Fibroblast of upper back skin (primary cell): ENCODE data around the gene TCTN2.

Experiments used
- DNase-seq: peaks from one replicate; pipeline ENCODE4 v3.0.0-alpha.2; 2013

The TCTN2 gene

GRCh38 chr12:123690191-123690840, 19.4 kb downstream of the TCTN2 start:
- DNase-seq, result no peak

GRCh38 chr12:123696207-123696606, 25.3 kb downstream of the TCTN2 start:
- DNase-seq, result no peak

- no peak for DNase-seq
Observed at GRCh38 chr12:123696646-123697045, 25.7 kb downstream of the TCTN2 start.

DNA sequence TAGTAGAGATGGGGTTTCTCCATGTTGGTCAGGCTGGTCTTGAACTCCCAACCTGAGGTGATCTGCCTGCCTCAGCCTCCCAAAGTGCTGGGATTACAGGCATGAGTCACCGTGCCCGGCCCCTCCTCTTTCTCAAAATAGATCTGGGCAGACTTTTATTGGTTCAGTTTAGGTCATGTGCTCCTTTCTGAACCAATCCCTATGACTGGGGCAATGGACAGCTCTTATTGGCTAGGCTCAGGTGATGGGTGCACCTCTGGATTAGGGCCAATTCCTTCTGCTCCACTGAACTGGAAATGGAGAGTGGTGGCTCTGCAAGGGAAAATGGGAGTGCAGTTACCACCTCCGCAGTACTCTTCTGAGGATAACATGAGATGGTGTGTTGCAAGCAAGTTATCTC, 35.0 kb downstream of the TCTN2 start:
- no peak for DNase-seq

DNA sequence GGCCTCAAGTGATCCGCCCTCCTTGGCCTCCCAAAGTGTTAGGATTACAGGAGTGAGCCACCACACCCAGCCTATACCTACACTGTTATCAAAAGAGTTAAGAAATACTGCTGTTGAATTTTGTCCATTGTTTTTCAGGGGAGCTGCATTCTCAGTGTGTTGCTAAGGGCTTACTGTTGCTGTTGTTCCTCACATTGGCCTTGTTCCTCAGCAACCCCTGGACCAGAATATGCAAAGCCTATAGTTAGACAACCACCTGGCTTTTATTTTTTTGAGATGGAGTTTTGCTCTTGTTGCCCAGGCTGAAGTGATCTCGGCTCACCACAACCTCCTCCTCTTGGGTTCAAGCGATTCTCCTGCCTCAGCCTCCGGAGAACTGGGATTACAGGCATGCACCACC, 36.6 kb downstream of the TCTN2 start:
- DNase-seq, result no peak

DNA sequence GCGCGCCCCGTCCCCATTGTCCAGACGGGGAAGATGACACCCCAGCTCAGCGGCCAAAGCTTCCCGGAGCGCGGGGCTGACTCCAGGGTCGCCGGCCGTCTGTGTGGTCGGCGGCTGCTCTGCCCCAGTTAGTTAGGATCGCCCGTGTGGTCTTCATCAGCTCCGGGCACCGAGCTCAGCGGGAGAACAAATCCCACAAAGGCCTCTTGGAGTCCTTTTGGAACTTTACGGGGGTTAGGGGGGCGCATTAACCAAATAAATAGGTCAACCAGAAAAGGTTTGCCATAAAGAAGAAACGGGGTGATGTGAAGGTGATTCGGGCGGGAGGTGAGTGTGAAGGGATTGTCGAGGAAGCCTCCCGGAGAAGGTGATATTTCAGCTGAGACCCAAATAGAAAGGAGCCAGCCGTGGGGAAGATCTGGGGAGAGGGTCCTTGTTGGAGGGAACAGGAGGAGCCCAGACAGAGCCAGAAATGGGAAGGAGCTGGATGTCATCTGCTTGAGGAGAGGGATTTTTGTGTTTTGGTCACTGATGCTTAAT, 41.9 kb downstream of the TCTN2 start:
- DNase-seq, result no peak

DNA sequence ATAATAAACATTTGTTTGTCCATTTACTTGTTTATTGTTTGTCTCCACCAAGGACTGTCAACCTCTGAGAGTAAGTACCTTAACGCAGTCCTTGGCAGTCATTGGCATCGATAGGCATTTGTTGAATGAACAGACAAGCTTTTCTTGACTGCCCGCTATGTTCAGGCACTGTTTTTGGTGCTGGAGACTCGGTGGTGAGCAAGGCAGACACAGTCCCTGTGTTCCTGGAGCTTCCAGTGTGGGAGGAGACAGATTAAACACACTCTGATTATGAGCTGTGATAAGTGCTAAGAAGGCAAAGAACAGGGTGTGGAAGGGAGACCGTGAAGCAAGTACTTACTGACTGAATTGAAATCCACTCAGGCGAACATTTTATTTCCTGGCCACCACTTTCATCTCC, 42.5 kb downstream of the TCTN2 start:
- no peak for DNase-seq

DNA sequence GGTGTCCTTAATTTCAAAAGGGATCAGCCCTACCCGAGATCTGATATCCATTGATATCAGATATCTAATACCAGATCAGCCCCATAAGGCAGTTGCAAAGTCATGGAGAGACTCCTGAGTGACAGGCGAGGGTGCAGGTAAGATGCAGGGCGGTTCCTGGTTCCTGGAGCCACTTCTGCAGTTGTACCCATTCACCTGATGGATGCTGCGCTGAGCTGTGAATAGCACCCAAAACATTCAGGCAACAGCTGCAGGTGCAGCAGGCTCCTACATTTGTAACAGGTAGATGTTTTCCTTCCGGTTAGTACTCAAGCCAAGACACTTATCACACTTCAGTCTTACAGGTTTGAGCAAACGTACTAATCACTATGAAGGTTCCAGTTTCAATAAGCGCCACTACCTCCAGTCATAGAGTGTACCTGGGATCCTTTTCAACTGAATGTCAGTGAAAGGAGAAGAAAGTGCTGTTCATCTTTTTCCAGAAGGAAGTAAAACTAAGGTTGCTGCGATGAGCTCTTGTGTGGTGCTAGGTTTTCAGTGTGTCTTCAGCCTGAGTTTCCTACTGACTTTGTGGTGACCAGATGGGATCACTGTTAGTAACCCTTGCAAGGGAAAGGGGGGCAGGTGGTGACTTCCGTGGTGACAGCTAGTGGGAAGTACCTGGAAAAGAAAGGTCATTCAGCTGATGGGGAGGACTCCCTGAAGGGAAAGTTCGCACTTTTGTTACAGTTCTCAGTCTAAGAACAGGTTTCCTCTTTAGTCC, 43.1 kb downstream of the TCTN2 start:
- no peak for DNase-seq

GRCh38 chr12:123715195-123715594, 44.3 kb downstream of the TCTN2 start:
- DNase-seq, result no peak

- DNase-seq, result no peak
Observed at GRCh38 chr12:123717350-123717749, 46.4 kb downstream of the TCTN2 start.

- no peak for DNase-seq
Observed at GRCh38 chr12:123720141-123720814, 49.4 kb downstream of the TCTN2 start.

GRCh38 chr12:123721245-123721644, 50.3 kb downstream of the TCTN2 start:
- no peak for DNase-seq

GRCh38 chr12:123723011-123723410, 52.1 kb downstream of the TCTN2 start:
- DNase-seq, result no peak

- no peak for DNase-seq
Observed at GRCh38 chr12:123723765-123724164, 52.9 kb downstream of the TCTN2 start.

DNA sequence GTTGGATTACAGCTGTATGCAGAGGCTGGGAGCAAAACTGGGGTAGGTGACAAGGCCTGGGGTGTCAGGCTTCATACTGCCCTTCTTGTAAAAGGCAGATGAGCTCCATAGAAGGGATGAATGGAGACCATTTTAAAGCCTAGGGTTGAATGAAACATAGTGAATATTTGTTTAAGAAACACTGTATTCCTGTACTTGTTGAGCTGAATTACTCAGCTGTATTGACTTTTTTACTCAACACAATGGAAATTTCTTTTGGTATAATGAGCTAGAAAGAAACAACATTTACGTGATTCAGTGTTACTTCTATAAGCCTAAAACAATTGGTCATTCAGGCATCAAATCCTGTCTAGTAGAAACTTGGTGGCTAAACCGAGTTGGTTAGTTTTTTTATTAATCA, 55.3 kb downstream of the TCTN2 start:
- no peak for DNase-seq

DNA sequence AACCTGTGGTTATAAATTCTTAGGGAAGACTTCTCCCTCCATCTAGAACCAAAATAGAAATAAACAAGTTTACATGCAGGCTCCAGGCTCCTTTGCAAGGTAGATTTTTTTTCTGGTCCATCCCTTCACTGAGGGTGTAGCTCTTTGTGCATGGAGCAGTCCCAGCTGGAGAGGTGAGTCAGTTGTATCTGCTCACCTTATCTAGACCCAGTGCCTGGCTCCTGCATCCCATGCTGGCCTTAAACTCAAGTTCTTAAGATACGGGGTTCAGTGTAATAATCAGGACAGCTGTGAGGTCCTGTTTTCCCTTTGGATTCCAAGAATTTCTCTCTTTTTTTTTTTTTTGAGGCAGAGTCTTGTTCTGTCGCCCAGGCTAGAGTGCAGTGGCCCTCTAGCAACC, 56.0 kb downstream of the TCTN2 start:
- no peak for DNase-seq

DNA sequence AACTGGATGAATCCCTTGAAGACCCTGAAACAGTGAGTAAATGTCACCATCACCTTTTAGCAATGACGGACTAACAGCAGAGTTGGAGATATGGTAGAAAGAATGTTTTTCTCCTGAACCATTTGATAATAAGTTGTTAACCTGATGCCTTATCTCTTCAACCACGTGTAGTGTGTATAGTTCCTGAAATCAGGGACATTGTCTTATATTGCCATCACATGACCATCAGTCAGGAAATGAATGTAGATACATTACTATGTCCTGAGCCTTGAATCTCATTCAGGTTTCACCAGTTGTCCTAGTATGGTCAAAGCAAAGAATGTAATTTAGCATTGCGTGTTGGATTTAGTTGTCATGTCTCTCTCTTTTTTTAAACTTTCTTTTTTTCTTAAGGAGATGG, 57.0 kb downstream of the TCTN2 start:
- no peak for DNase-seq

GRCh38 chr12:123731596-123731995, 60.7 kb downstream of the TCTN2 start:
- no peak for DNase-seq

- DNase-seq, result no peak
Observed at GRCh38 chr12:123732251-123732650, 61.3 kb downstream of the TCTN2 start.

DNA sequence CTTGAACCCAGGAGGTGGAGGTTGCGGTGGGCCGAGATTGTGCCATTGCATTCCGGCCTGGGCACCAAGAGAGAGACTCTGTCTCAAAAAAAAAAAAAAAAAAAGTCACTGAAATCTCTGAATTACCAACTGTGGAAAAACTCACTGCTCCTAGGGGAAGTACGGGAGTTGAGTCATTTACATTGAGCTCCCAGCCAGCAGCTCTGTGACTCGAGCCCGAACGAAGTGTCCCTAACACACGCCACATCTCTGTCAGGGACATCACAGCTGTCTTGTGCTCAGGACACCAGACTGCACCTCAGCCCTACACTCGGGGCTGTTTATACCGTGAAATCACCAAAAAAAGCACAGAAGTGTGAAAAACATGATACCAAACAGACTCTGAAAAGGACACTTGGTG, 62.3 kb downstream of the TCTN2 start:
- DNase-seq, result no peak

DNA sequence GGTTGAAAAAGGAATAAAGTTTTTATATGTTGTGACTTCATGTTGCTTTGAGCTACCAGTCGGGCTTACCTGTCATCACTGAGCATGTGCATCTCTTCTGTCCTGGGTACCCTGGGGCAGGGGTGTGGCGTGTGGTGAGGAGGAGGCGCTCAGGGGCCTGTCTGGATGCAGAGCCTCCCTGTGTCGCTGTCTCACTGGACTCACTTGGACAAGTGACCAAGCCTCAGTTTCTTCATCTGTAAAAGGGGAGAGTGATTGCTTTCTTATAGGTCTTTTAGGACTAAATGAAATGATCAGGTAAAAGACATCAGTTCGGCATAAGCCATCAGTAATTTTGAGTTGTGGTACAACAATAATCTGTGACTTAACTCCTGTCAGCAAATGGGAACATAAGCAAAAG, 63.4 kb downstream of the TCTN2 start:
- DNase-seq, result no peak

GRCh38 chr12:123741937-123742572, 71.1 kb downstream of the TCTN2 start:
- no peak for DNase-seq

- no peak for DNase-seq
Observed at GRCh38 chr12:123743002-123743401, 72.1 kb downstream of the TCTN2 start.
